ENCODE data around the gene SBK2.
A peak's percentile ranks its signal among the peaks of the same experiment; 100 is the strongest.

GRCh38 chr19:55580628-55581144, 43.8 kb upstream of the SBK2 start, which contains the start of gene ZNF579:
- TF ChIP-seq ELF4 (IDR thresholded peaks at IDR 0.05) (no peak), SP1 (IDR thresholded peaks at IDR 0.05) (no peak), FOXM1 (IDR thresholded peaks at IDR 0.05; ENCODE audit: borderline replicate concordance) (peak; percentile 36; the same call in 1 of the 2 replicates), PKNOX1 (IDR thresholded peaks at IDR 0.05) (no peak), BHLHE40 (IDR thresholded peaks at IDR 0.05; ENCODE audit: borderline replicate concordance) (no peak)
